OCI-LY1 (cell line): Measurements from ENCODE around the gene MYH15.

Experiments
- H2AFZ ChIP-seq: fragments of 200-600 bp; sonication (generic), shearing (Covaris generic); 2 replicates; pipeline ENCODE4 v1.6.0; 2014; ENCODE audit warnings: antibody characterized with exemption, mild to moderate bottlenecking, low read length
- H3F3A ChIP-seq: fragments of 200-600 bp; sonication (generic), shearing (Covaris generic); 2 replicates; pipeline ENCODE4 v1.6.0; 2014; ENCODE audit warnings: mild to moderate bottlenecking, antibody characterized with exemption, low read length, moderate library complexity; ENCODE audit not compliant: insufficient read depth
- H3K27ac ChIP-seq: fragments of 200-600 bp; sonication (generic); 2 replicates; pipeline ENCODE4 v1.5.1; 2014; ENCODE audit warnings: low read length, mixed run types, mild to moderate bottlenecking, low read depth; ENCODE audit not compliant: poor library complexity, severe bottlenecking
- H3K27me3 ChIP-seq: fragments of 200-600 bp; sonication (generic); 2 replicates; pipeline ENCODE4 v1.6.0; 2014; ENCODE audit warnings: antibody characterized with exemption, mild to moderate bottlenecking, low read length, moderate library complexity; ENCODE audit not compliant: insufficient read depth
- H3K36me3 ChIP-seq: fragments of 200-600 bp; sonication (generic); 2 replicates; pipeline ENCODE4 v1.6.1; 2014; ENCODE audit warnings: mild to moderate bottlenecking, antibody characterized with exemption, low read length, moderate library complexity, mixed read lengths; ENCODE audit not compliant: insufficient read depth
- H3K4me1 ChIP-seq: fragments of 200-600 bp; sonication (generic); 2 replicates; pipeline ENCODE4 v1.5.1; 2014; ENCODE audit warnings: mild to moderate bottlenecking, low read length, moderate library complexity; ENCODE audit not compliant: insufficient read depth, severe bottlenecking
- H3K4me2 ChIP-seq: fragments of 200-600 bp; sonication (generic), shearing (Covaris generic); 2 replicates; pipeline ENCODE4 v1.6.1; 2014; ENCODE audit warnings: low read length
- H3K4me3 ChIP-seq: fragments of 200-600 bp; sonication (generic); 2 replicates; pipeline ENCODE4 v1.5.1; 2014; ENCODE audit warnings: low read length, low read depth, mild to moderate bottlenecking, mixed read lengths; ENCODE audit not compliant: poor library complexity, severe bottlenecking
- H3K79me2 ChIP-seq: fragments of 200-600 bp; shearing (Covaris generic); 2 replicates; pipeline ENCODE4 v1.6.1; 2016; ENCODE audit warnings: mixed run types, low read length, mixed read lengths; ENCODE audit not compliant: insufficient read depth
- H3K9ac ChIP-seq: fragments of 200-600 bp; sonication (generic), shearing (Covaris generic); 2 replicates; pipeline ENCODE4 v1.6.1; 2014; ENCODE audit warnings: mild to moderate bottlenecking, low read length, mixed read lengths
- H3K9me2 ChIP-seq: fragments of 200-600 bp; sonication (generic), shearing (Covaris generic); 2 replicates; pipeline ENCODE4 v1.6.1; 2014; ENCODE audit warnings: low read depth, mild to moderate bottlenecking, low read length, mixed read lengths
- H3K9me3 ChIP-seq: fragments of 200-600 bp; shearing (Covaris generic); 2 replicates; pipeline ENCODE4 v1.6.1; 2014; ENCODE audit warnings: low read length, mixed read lengths
- H4K20me1 ChIP-seq: fragments of 200-600 bp; sonication (generic), shearing (Covaris generic); 2 replicates; pipeline ENCODE4 v1.6.0; 2016; ENCODE audit warnings: mild to moderate bottlenecking, low read length; ENCODE audit not compliant: insufficient read depth
- EZH2 ChIP-seq: fragments of 200-600 bp; sonication (generic), shearing (Covaris generic); IDR thresholded peaks from 2 replicates; pipeline ENCODE4 v1.8.0; 2017; ENCODE audit warnings: borderline replicate concordance, mixed run types, mild to moderate bottlenecking, antibody characterized with exemption, low read length, moderate library complexity, mixed read lengths
- TF ChIP-seq, protein P1 (sequence below): fragments of 200-600 bp; sonication (generic), shearing (Covaris generic); IDR thresholded peaks from 2 replicates; pipeline ENCODE4 v1.5.1; 2017; ENCODE audit warnings: mild to moderate bottlenecking, antibody characterized with exemption, low read length, moderate library complexity, mixed read lengths

Gene MYH15

DNA sequence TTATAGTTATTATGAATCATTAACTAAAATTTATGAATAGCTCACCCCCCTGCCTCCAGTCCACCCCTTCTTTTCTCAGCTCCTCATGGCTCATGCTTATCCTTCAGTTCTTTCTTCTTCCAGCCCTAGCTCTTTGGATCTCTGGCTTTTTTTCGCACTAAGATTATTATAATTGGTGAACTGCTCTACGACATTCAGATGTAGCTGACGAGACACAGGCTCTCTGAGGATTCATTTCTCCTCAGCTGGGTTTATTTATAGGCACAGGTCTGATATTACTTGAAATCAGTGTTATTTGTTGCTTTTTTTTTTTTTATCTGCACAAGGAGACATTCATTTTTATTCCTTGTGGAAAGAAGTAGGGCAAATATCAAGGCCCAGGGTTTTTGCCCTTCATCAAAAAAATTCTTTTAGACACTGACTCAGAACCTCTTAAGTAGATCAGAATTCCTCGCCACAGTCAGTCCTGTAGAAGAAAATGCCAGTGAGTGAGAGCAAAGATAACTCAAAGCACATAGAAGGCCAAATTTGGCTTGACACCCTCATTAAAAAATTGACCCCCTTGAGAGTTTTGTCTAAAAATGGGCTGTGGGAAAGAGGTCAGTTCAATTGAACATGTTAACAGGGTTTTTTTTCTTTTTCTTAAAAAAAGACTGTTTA, 106.6 kb downstream of the MYH15 start:
- H3K27ac ChIP-seq = no peak overlapping the region
- no peaks in the 10 kb centered on the region for H3K36me3 ChIP-seq
- no peak overlapping the region for H2AFZ ChIP-seq
- no peaks in the 10 kb centered on the region for H3K9me2 ChIP-seq
- no peak overlapping the region for H3K4me3 ChIP-seq
- H3K9me3 ChIP-seq = no peaks in the 10 kb centered on the region
- TF ChIP-seq, protein P1, sequence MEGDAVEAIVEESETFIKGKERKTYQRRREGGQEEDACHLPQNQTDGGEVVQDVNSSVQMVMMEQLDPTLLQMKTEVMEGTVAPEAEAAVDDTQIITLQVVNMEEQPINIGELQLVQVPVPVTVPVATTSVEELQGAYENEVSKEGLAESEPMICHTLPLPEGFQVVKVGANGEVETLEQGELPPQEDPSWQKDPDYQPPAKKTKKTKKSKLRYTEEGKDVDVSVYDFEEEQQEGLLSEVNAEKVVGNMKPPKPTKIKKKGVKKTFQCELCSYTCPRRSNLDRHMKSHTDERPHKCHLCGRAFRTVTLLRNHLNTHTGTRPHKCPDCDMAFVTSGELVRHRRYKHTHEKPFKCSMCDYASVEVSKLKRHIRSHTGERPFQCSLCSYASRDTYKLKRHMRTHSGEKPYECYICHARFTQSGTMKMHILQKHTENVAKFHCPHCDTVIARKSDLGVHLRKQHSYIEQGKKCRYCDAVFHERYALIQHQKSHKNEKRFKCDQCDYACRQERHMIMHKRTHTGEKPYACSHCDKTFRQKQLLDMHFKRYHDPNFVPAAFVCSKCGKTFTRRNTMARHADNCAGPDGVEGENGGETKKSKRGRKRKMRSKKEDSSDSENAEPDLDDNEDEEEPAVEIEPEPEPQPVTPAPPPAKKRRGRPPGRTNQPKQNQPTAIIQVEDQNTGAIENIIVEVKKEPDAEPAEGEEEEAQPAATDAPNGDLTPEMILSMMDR = no peak
- TF ChIP-seq EZH2 = no peak
- no peaks in the 10 kb centered on the region for H4K20me1 ChIP-seq
- no peaks in the 10 kb centered on the region for H3F3A ChIP-seq
- H3K27me3 ChIP-seq = no peaks in the 10 kb centered on the region
- peaks cover 20% of the 10 kb centered on the region for H3K4me1 ChIP-seq
- no peak overlapping the region for H3K4me2 ChIP-seq
- H3K9ac ChIP-seq = no peak overlapping the region
- no peaks in the 10 kb centered on the region for H3K79me2 ChIP-seq

DNA sequence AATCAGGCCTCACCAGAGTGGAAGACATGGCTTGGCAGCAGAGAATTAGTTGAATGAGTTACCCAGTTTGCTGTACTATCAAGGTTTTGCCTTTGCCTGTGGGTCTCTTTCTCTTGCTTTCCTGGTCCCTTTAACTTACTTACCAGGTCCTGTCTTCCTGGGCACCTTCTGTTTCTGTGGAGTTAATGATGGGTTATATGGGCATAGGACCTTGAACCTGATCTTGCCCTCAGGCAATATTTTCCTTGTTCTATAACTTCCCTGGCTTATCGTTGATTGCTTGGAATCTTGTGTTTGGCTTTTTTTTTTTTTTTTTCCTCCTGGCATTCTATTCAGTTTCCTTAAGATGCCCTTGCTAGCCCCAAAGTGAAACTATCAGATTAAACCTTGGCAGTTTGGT, 107.2 kb downstream of the MYH15 start:
- H3K79me2 ChIP-seq = no peaks in the 10 kb centered on the region
- H3K4me3 ChIP-seq = no peak overlapping the region
- no peak overlapping the region for H3K4me2 ChIP-seq
- H3K9me2 ChIP-seq = no peaks in the 10 kb centered on the region
- no peak overlapping the region for H3K9ac ChIP-seq
- no peaks in the 10 kb centered on the region for H3F3A ChIP-seq
- no peaks in the 10 kb centered on the region for H4K20me1 ChIP-seq
- no peaks in the 10 kb centered on the region for H3K36me3 ChIP-seq
- H3K27me3 ChIP-seq = no peaks in the 10 kb centered on the region
- no peak overlapping the region for H2AFZ ChIP-seq
- H3K27ac ChIP-seq = no peak overlapping the region
- H3K4me1 ChIP-seq = peaks cover 19% of the 10 kb centered on the region
- no peak for TF ChIP-seq EZH2
- TF ChIP-seq, protein P1 = no peak
- H3K9me3 ChIP-seq = no peaks in the 10 kb centered on the region

DNA sequence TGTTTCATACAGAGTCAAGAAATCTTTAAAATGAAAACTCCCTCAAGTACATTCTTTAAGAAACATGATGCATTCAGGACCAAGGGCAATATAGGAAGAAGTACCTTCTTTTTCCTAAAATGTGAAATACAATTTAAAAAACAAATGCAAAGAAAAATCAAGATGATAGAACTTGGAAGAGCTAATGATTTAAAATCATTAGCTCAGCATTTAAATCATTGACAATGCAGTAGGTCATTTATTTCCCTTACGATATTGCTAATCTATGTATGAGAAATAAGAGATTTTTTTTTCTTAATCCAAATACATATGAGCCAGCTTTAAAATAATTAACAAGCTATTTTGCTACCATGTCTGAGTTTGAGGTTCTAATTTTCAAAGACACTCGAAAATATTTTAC, 108.6 kb downstream of the MYH15 start:
- Histone ChIP-seq H3K9me2 (no peaks in the 10 kb centered on the region), H3K4me3 (no peak overlapping the region), H3K4me2 (no peak overlapping the region), H3K4me1 (peaks cover 5% of the 10 kb centered on the region), H3K79me2 (no peaks in the 10 kb centered on the region), H3K36me3 (no peaks in the 10 kb centered on the region), H3K27ac (no peak overlapping the region), H2AFZ (no peak overlapping the region), H3K9ac (no peak overlapping the region), H4K20me1 (no peaks in the 10 kb centered on the region), H3K27me3 (no peaks in the 10 kb centered on the region), H3K9me3 (no peaks in the 10 kb centered on the region), H3F3A (no peaks in the 10 kb centered on the region)
- TF ChIP-seq, protein P1 = no peak
- TF ChIP-seq EZH2 = no peak
